Thoracic aorta (tissue), 2 donors: ENCODE results near the gene NEFH. TPM values are rescaled to one million over a fixed set of nuclear protein-coding genes. Genes with fewer than 3 reads are reported as not detected.

Source experiments
- ATAC-seq: fragments of 150-250 bp; one replicate; pipeline ENCODE4 v1.8.0; 2017; ENCODE audit warnings: low read depth; ENCODE audit not compliant: insufficient number of reproducible peaks, low FRiP score
- DNase-seq: peaks from one replicate; pipeline ENCODE4 v3.0.0-alpha.2; 2020; ENCODE audit warnings: low spot score
- H3K27ac ChIP-seq, 2 donors: fragments of 200-600 bp; sonication (generic); 1 replicate in 1 of 2; 2 replicates in 1 of 2; pipeline ENCODE4 v1.5.1; 2016; ENCODE audit warnings: mild to moderate bottlenecking in 2 of 2, moderate library complexity in 2 of 2
- H3K27me3 ChIP-seq: fragments of 200-600 bp; sonication (generic); replicated peaks from 2 replicates; pipeline ENCODE4 v1.6.0; 2016; ENCODE audit warnings: mild to moderate bottlenecking; ENCODE audit not compliant: insufficient read depth
- H3K36me3 ChIP-seq: fragments of 200-600 bp; sonication (generic); one replicate; pipeline ENCODE4 v1.5.1; 2016
- H3K4me1 ChIP-seq, 2 donors: fragments of 200-600 bp; sonication (generic); 1 replicate in 1 of 2; 2 replicates in 1 of 2; pipeline versions ENCODE4 v1.5.1 to v1.6.0; 2016; ENCODE audit warnings: low read depth in 2 of 2, mild to moderate bottlenecking in 1 of 2; ENCODE audit not compliant: control insufficient read depth in 1 of 2
- H3K4me3 ChIP-seq: fragments of 200-600 bp; sonication (generic); 2 replicates; pipeline ENCODE4 v1.5.1; 2016; ENCODE audit warnings: mild to moderate bottlenecking
- H3K9me3 ChIP-seq: fragments of 200-600 bp; sonication (generic); 2 replicates; pipeline ENCODE4 v1.5.1; 2016
- total RNA-seq, 2 donors: library from RNA; depleted of rRNA; stranded (reverse); fragments of >200 nt; gene quantifications; one replicate each; pipeline versions ENCODE4 v1.1.0 to v1.2.3, GENCODE V29; 2016
- TF ChIP-seq, protein P1 (sequence below): fragments of 200-600 bp; sonication (generic); IDR thresholded peaks from one replicate; pipeline ENCODE4 v1.5.1; 2019; ENCODE audit warnings: antibody characterized with exemption

The NEFH gene
- total RNA-seq, 2 donors from 2014 or later = 0.14 to 0.85 TPM

DNA sequence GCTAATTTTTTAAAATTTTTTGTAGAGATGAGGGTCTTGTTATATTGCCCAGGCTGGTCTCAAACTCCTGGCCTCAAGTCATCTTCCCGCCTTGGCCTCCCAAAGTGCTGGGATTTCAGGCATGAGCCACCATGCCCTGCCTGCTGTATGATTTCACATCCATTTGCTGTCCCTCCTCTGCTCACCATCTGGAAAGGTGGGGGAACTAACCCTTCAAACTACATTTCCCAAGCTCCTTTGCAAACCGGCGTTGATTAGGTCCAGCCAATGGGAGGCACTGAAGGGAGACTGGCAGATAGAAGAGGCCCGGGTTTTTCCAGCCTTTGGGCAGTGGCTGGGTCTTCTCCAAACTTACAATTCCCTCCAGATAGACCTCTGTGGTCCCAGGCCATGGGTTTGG lies 22.3 kb upstream of the NEFH start:
- no peaks in the 10 kb centered on the region for H3K9me3 ChIP-seq
- no peak overlapping the region for H3K4me3 ChIP-seq
- no peaks in the 10 kb centered on the region for H3K36me3 ChIP-seq
- H3K4me1 ChIP-seq = no peaks in the 10 kb centered on the region
- no peaks in the 10 kb centered on the region for H3K27me3 ChIP-seq
- H3K27ac ChIP-seq = no peak overlapping the region
- DNase-seq (no peak), ATAC-seq (no peak)
- TF ChIP-seq, protein P1, sequence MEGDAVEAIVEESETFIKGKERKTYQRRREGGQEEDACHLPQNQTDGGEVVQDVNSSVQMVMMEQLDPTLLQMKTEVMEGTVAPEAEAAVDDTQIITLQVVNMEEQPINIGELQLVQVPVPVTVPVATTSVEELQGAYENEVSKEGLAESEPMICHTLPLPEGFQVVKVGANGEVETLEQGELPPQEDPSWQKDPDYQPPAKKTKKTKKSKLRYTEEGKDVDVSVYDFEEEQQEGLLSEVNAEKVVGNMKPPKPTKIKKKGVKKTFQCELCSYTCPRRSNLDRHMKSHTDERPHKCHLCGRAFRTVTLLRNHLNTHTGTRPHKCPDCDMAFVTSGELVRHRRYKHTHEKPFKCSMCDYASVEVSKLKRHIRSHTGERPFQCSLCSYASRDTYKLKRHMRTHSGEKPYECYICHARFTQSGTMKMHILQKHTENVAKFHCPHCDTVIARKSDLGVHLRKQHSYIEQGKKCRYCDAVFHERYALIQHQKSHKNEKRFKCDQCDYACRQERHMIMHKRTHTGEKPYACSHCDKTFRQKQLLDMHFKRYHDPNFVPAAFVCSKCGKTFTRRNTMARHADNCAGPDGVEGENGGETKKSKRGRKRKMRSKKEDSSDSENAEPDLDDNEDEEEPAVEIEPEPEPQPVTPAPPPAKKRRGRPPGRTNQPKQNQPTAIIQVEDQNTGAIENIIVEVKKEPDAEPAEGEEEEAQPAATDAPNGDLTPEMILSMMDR = no peak

DNA sequence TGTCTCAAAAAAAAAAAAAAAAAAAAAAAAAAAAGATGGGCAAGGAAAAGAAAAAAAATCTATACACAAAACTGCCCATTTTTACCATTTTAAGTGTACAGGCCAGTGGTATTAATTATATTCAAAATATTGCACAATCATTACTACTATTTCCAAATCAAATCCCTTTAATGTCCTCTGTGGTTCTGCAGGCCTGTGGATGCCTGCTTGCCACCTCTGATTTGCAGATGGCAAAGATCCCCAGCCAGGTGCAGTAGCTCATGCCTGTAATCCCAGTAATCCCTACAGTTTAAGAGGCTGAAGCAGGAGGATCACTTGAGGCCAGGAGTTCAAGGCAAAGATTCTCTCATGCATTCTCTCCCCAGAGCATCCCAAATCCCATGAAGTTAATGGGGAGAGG lies 21.5 kb upstream of the NEFH start:
- no peaks in the 10 kb centered on the region for H3K36me3 ChIP-seq
- no peak overlapping the region for H3K4me3 ChIP-seq
- H3K9me3 ChIP-seq = no peaks in the 10 kb centered on the region
- H3K27me3 ChIP-seq = no peaks in the 10 kb centered on the region
- ATAC-seq (no peak), DNase-seq (no peak)
- H3K4me1 ChIP-seq = no peaks in the 10 kb centered on the region
- TF ChIP-seq, protein P1 = no peak
- no peak overlapping the region for H3K27ac ChIP-seq

DNA sequence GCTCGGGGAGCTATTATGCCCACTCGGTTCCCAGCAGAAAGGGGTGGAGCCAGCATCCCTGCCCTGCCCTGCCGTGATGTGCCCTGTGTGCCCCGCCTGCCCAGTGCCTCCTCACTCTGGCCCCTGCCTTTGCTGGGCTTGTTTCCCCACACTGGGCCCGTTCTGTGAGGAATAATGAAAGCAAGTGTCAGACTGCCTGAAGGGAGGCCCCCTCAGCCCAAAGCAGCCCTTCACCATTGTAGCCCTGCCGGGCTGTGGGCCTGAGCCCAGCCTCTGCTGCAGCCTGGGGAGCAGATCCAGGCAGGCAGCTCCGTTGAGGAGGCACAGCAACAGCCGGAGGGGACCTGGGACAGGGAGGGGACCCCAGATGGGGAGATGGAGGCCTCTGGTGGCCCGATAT lies 20.2 kb upstream of the NEFH start:
- TF ChIP-seq, protein P1 = no peak
- Histone ChIP-seq H3K36me3 (no peaks in the 10 kb centered on the region), H3K4me3 (no peak overlapping the region), H3K9me3 (no peaks in the 10 kb centered on the region), H3K27me3 (no peaks in the 10 kb centered on the region), H3K27ac (no peak overlapping the region), H3K4me1 (no peaks in the 10 kb centered on the region)
- DNase-seq (no peak), ATAC-seq (no peak)

DNA sequence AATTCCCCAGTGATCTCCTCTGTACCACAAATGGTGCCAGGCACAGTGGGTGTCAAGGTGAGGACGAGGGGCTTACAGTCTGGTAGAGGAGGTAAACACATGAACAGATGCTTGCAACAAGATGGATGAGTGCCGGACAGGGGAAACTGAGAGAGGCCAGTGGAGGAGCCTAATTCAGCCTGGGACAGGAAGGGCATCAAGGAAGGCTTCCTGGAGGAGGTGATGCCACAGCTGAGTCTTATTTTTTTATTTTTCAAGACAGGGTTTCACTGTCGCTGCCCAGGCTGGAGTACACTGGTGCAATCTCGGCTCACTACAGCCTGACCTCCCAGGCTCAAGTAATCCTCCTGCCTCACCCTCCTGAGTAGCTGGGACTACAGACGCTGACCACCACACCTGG lies 18.8 kb upstream of the NEFH start:
- no peak for DNase-seq
- TF ChIP-seq, protein P1 = no peak
- Histone ChIP-seq H3K27ac (no peak overlapping the region), H3K27me3 (no peaks in the 10 kb centered on the region), H3K9me3 (no peaks in the 10 kb centered on the region), H3K4me3 (no peak overlapping the region), H3K36me3 (no peaks in the 10 kb centered on the region), H3K4me1 (no peaks in the 10 kb centered on the region)
- ATAC-seq = no peak

DNA sequence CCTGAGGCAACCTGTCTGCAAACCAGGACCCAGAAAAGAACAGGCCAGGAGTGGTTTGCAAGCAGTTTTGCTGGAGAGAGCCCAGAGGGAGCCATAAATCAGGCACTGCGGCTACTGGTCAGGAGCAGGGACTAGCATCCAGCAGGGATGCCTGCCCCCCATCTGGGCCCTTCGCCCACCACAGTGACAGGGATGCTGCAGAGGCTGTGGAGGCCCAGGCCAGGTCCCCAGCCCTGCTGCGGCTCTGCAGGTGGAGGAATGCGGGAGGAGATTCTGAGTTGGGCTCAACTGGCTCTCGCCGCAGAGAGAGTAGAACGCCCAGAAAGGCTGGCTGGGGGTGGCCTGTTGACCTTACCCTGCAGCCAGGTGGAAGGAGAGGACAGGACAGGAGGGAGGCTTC lies 16.4 kb upstream of the NEFH start:
- TF ChIP-seq, protein P1 = no peak
- H3K4me1 ChIP-seq = no peaks in the 10 kb centered on the region
- no peaks in the 10 kb centered on the region for H3K36me3 ChIP-seq
- H3K9me3 ChIP-seq = no peaks in the 10 kb centered on the region
- H3K4me3 ChIP-seq = no peak overlapping the region
- ATAC-seq (no peak), DNase-seq (no peak)
- H3K27me3 ChIP-seq = no peaks in the 10 kb centered on the region
- H3K27ac ChIP-seq = no peak overlapping the region
